GM08714 (cell line): ENCODE results near the gene SCUBE2.

ENCODE experiments used
- H3K4me3 ChIP-seq: fragments of 200-500 bp; sonication (Bioruptor generic); 2 replicates; pipeline ENCODE4 v1.5.1; 2014; ENCODE audit warnings: mild to moderate bottlenecking, low read length, inconsistent platforms
- ZNF274 ChIP-seq: IDR thresholded peaks from 2 replicates; pipeline ENCODE4 v1.6.1; 2012; ENCODE audit warnings: mild to moderate bottlenecking, low read depth, low read length

The SCUBE2 gene

DNA sequence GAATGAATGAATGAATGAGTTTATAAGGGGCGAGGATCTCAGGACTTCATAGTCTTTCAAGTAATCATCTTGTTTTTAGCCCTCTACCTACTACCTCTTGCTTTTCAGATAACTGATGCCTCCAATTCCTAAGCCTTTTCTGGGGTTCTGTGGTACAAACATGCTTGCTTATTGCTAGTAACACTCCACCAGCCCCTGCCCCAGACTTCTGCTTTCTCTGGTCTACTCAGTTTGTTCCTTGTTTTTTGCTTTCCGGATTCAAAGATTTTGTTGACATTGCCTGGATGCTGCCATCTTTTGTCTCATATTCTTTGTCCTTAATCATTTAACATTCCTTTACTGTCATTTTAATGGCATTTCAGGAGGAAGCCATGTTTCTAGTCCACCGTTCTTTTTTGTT is 118.3 kb downstream of the SCUBE2 start:
- TF ChIP-seq ZNF274: no peak
- no peak overlapping the region for H3K4me3 ChIP-seq

DNA sequence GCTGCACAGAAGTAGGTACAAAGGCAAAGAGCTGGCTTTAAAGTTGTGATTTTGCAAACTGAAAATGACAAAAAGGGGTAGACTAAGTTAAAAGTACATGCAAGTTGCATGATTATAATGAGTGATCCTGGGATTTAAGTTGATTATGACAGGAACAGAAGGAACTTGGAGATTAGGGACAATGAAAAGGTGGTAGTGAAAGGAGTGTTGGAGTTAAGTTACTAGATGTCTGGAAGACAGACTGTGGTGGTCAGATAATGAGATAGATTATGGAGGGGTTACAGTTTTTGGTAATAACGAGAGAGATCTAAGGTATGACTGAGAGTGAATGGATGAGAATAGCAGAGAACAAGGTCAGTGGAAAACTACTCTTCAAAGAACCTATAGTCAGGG is 119.5 kb downstream of the SCUBE2 start:
- TF ChIP-seq ZNF274: no peak
- H3K4me3 ChIP-seq: no peak overlapping the region

DNA sequence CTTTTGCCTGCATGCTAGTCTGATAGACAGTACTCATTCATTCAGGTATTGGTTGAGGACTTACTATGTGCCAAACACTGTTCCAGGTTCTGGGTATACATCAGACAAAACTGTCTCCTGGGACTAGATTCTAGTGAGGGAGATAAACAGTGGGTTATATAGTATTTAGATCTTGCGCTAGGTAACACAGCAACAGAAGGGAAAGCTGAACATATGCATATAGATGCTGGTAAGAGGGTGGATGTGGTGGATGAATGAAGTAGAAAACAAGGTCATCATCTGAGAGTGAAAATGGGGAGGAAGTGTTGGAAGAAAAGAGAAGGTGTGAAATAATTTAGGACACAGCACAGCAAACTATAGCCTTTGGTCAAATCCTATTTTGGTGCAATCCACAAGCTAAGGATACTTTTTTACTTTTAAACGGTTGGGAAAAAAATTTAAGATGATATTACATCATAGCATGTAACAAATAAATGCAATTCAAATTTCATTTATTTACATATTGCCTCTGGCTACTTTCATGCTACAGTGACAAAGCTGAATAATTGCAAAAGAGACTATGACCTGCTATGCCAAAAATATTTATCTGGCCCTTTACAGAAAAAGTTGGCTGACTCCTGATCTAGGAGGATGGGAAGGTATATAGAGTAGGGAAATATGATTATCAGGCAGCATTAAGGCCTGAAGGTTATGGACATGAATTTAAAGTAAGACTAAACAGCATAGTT is 120.0 kb downstream of the SCUBE2 start:
- H3K4me3 ChIP-seq: no peak overlapping the region
- TF ChIP-seq ZNF274: no peak
